ENCODE results near the gene GRHL3. TPM values are rescaled to one million over a fixed set of nuclear protein-coding genes. Genes with fewer than 3 reads are reported as not detected.
A peak's percentile ranks its signal among the peaks of the same experiment; 100 is the strongest.

GRHL3 gene
- total RNA-seq, 3 donors from 2014 or later, result 0.65 TPM; not detected in 2

GRCh38 chr1:24374891-24375786 is 56.0 kb downstream of the GRHL3 start:
- TF ChIP-seq, protein P1, sequence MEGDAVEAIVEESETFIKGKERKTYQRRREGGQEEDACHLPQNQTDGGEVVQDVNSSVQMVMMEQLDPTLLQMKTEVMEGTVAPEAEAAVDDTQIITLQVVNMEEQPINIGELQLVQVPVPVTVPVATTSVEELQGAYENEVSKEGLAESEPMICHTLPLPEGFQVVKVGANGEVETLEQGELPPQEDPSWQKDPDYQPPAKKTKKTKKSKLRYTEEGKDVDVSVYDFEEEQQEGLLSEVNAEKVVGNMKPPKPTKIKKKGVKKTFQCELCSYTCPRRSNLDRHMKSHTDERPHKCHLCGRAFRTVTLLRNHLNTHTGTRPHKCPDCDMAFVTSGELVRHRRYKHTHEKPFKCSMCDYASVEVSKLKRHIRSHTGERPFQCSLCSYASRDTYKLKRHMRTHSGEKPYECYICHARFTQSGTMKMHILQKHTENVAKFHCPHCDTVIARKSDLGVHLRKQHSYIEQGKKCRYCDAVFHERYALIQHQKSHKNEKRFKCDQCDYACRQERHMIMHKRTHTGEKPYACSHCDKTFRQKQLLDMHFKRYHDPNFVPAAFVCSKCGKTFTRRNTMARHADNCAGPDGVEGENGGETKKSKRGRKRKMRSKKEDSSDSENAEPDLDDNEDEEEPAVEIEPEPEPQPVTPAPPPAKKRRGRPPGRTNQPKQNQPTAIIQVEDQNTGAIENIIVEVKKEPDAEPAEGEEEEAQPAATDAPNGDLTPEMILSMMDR (IDR thresholded peaks at IDR 0.05), result no peak
- intact Hi-C loops (cut with DNase I, micrococcal nuclease), result no loop called here
- DNase-seq (no peak), ATAC-seq (peak; percentile 55)
- no peaks in the 10 kb centered on the region for H3K9me3 ChIP-seq
- no peaks in the 10 kb centered on the region for H3K4me1 ChIP-seq (ENCODE audit: low read depth)
- no peak overlapping the region for H3K4me3 ChIP-seq
- no peaks in the 10 kb centered on the region for H3K36me3 ChIP-seq (ENCODE audit: low read depth)

GRCh38 chr1:24379733-24380315 is 60.7 kb downstream of the GRHL3 start:
- ATAC-seq (no peak), DNase-seq (no peak)
- intact Hi-C loops (cut with DNase I, micrococcal nuclease), result no loop called here
- TF ChIP-seq, protein P1 (IDR thresholded peaks at IDR 0.05), result no peak
- Histone ChIP-seq H3K36me3 (ENCODE audit: low read depth) (no peaks in the 10 kb centered on the region), H3K4me1 (ENCODE audit: low read depth) (peaks cover 15% of the 10 kb centered on the region), H3K4me3 (no peak overlapping the region), H3K9me3 (no peaks in the 10 kb centered on the region)

GRCh38 chr1:24380508-24380907 is 61.4 kb downstream of the GRHL3 start:
- DNase-seq (no peak), ATAC-seq (no peak)
- TF ChIP-seq, protein P1 (IDR thresholded peaks at IDR 0.05), result no peak
- Histone ChIP-seq H3K4me1 (ENCODE audit: low read depth) (peaks cover 18% of the 10 kb centered on the region), H3K4me3 (no peak overlapping the region), H3K9me3 (no peaks in the 10 kb centered on the region), H3K36me3 (ENCODE audit: low read depth) (no peaks in the 10 kb centered on the region)
- intact Hi-C loops (cut with DNase I, micrococcal nuclease), result no loop called here

- Histone ChIP-seq H3K9me3 (no peaks in the 10 kb centered on the region), H3K36me3 (ENCODE audit: low read depth) (no peaks in the 10 kb centered on the region), H3K4me3 (no peak overlapping the region), H3K4me1 (ENCODE audit: low read depth) (peaks cover 18% of the 10 kb centered on the region)
- intact Hi-C loops (cut with DNase I, micrococcal nuclease), result no loop called here
- TF ChIP-seq, protein P1 (IDR thresholded peaks at IDR 0.05), result no peak
- ATAC-seq (peak; percentile 72), DNase-seq (peak in 1 of 3 donors; percentile 54)
These were observed 62.1 kb downstream of the GRHL3 start for GRCh38 chr1:24381256-24381655.

- Histone ChIP-seq H3K4me1 (ENCODE audit: low read depth) (peaks cover 18% of the 10 kb centered on the region), H3K9me3 (no peaks in the 10 kb centered on the region), H3K4me3 (no peak overlapping the region), H3K36me3 (ENCODE audit: low read depth) (no peaks in the 10 kb centered on the region)
- ATAC-seq, result peak; percentile 54
- TF ChIP-seq, protein P1 (IDR thresholded peaks at IDR 0.05), result no peak
- no peak for DNase-seq
- intact Hi-C loops (cut with DNase I, micrococcal nuclease), result no loop called here
These were observed 63.0 kb downstream of the GRHL3 start for GRCh38 chr1:24382165-24382577.

All from mucosa of descending colon (tissue), 3 donors.